Anterior cingulate cortex (tissue), 58 donors: ENCODE data around the gene ZMYND8.
"Not testable (repeated sequence)": the region's sequence is repeated elsewhere in the genome, so short reads cannot be mapped to it uniquely, and the experiment has no call there.

Experiments
- DNase-seq, 58 donors: peaks; one replicate each; lab custom pipeline; 2025; lab: John Stamatoyannopoulos, UW

The ZMYND8 gene

GRCh38 chr20:47195573-47195972, 160.9 kb downstream of the ZMYND8 start:
- DNase-seq, result no peak

DNA sequence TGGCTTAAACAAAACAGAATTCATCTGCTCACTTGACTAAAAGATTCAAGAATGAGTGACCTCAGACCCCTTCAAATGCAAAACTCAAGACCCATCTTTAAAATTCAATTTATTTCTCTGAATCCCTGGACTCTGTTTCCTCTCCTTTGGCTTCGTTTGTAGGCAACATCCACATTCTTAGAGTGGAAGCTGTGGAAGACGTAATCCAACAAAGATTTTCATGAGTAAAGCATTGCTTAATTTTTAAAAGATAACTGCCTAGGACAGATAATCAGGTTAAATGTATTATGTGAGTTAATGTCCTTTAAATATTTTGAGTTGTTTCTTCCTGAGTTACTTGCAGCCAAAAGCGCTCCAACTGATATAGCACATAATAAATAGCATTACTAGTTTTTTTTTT, 164.5 kb downstream of the ZMYND8 start:
- DNase-seq, result no peak

DNA sequence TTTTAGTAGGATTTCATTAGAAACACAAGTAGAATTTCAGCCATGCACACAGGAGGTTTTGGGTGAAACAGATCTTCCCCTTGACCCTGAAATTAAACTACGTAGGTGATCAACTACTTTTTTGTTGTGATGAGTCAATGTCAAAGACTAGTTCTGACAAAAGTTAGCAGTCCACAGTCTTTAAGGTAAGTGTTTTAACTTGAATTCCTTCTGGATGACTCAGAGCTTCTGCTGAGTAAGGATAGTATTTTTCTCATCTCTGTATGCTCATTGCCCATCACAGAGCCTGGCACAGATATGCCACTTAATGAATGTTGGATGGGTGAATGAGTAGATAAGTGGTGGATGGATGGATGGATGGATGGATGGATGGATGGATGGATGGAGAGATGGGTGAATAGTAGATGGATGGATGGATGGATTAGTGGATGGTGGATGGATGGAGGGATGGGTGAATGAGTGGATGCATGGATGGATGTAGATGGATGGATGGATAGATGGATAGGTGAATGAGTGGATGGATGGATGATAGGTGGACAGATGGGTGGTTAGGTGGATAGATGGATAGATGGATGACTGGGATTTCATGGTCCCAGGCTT, 165.3 kb downstream of the ZMYND8 start:
- DNase-seq, result no peak

- DNase-seq, result no peak
Observed at GRCh38 chr20:47189060-47189459, 167.4 kb downstream of the ZMYND8 start.

GRCh38 chr20:47188540-47188939, 168.0 kb downstream of the ZMYND8 start:
- no peak for DNase-seq

DNA sequence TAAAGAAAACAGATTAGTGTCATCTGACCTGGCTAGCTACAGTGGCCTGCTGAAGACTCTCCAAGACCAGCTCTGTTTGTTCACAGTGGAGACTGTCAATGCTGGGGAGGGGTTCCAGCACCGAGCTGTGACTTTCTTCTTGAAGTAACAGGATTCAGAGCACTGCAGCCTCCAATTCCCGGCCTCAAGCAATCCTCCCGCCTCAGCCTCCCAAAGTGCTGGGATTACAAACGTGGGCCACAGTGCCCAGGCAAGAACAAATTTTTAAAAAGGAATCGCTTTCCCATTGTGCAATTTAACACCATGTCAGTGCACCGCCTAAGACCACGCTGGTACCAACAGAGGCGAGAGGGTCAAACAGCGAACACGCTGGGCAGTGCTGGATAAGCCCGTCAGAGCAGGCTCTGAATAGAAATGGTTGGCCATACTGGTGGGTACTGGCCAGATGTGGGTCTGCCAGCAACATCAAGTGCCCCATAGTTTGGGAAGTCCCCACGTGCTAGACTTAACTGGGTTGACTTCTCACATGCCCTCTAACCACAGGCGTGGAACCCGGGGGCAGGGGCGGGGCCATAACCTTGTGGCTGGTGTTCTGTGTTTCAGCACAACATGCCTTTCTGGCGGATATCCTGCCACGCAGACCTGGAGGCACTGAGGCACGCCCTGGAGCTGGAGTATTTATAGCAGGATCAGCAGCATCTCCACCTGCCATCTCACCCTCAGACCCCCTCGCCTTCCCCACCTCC, 168.9 kb downstream of the ZMYND8 start:
- no peak for DNase-seq

- no peak for DNase-seq
Observed at GRCh38 chr20:47183367-47183766, 173.1 kb downstream of the ZMYND8 start.

- DNase-seq, result no peak
Observed at GRCh38 chr20:47181056-47181862, 175.2 kb downstream of the ZMYND8 start.

GRCh38 chr20:47179267-47179666, 177.2 kb downstream of the ZMYND8 start:
- no peak for DNase-seq

DNA sequence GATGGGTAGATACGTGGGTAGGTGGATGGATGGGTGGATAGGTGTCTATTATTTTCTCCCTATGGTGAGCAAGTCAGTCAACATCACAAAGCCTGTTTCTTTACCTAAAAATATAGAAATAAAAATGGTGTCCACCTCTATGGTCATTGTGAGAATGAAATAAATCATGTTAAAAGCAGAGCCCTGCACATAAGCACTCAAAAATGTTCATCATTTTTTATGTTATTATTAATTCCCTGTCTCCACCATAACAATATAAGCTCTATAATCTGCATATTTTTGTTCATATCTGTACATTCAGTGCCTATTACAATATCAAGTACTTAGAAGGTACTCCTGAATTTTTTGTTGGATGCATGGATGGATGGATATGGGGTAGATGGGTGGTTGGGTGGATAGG, 177.6 kb downstream of the ZMYND8 start:
- DNase-seq, result no peak

GRCh38 chr20:47178277-47178676, 178.2 kb downstream of the ZMYND8 start:
- DNase-seq, result no peak

DNA sequence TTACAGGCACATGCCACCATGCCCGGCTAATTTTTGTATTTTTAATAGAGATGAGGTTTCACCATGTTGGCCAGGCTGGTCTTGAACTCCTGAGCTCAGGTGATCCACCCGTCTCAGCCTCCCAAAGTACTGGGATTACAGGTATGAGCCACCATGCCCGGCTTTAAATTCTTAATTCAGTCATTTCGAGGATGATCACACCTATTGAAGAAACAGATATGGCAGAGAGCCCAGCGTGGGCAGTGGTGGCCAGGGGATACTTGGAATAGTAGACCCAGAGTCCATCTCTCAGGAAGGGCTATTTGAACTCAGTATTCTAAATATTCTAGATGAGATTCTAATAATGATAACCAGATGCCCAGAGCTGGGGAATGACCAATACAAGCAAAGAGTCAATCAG, 180.3 kb downstream of the ZMYND8 start:
- not testable (repeated sequence) for DNase-seq

DNA sequence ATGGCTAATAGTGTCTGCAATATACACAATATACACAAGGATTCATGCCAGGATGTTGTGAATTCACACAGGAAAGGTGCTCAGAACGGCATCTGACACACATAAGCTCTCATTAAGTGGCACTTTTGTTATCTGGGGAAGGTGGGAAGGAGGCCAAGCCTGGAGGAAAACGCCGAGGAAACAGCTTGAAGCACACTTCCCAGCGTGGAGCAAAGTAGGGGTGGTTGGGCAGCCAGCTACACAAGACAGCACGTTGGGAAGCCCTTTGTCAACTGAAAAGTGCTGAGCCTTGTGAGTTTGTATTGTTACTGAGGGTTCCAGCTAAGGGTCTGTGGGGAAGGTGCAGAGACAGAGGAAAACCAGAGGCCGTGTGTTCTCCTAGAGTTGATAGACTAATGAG, 181.0 kb downstream of the ZMYND8 start:
- no peak for DNase-seq

DNA sequence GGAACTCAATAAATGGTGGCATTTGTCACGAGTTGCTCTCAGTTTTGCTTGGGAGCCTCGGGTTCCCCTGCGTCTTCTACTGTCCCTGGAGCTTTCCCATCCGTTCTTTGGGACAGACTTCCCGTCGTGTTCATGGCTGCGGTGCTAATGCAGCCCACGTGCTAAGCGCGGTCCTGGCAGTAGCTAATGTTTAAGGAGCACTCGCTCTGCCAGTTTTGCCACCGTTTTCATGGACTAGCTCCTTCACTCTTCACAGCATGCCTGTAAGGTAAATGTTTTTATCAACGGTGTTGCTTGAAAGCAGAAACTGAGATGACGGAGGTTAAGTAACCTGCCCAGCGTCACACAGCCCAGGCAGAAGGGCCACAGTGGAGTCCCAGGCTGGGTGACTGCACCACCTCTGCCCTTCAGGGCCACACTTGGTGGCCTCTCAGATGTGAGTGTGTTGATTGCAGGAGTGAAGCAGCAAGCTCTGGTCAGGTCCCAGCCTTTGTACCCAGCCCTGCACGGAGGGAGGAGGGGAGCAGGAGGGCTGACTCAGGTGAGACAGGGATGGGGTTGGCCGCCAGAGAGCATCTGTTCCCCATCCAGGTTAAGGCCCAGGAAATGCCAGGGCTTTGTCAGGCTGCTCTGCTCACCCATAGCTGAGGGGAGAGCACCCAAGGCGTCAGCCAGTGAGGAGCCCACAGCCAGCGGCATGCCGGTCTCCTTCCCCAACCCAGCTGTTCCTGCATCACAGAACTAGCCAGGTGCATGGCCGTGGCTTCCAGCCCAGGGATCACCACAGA, 181.8 kb downstream of the ZMYND8 start:
- DNase-seq, result no peak

DNA sequence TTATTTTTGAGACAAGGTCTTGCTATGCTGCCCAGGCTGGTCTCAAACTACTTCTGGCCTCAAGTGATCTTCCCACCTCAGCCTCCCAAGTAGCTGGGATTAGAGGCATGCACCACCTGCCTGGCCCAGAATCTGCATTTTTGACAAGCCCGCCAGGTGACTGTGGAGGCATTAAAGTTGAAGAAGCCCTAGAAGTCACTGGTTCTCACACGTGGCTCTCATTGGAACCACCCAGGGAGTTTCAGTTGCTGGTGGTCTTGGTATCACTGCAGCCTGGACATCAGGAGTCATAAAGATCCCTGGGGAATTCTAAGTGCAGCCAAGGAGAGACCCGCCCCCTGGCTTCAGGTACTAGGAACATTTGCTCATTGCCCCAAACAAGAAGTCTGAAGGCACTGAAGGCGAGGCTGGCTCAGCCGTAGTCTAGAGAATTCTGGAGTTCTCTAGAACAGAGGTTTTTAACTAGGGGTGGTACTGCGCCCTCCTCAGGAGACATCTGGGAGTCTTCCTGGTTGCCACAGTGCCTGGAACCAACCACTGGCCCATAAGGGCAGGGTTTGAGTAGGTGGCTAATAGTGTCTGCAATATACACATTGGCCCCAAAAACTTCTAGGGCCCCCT, 182.8 kb downstream of the ZMYND8 start:
- DNase-seq, result no peak

GRCh38 chr20:47172579-47172978, 183.9 kb downstream of the ZMYND8 start:
- DNase-seq, result no peak

- DNase-seq, result no peak
Observed at GRCh38 chr20:47167846-47168245, 188.7 kb downstream of the ZMYND8 start.

GRCh38 chr20:47165376-47165865, 191.1 kb downstream of the ZMYND8 start:
- DNase-seq, result no peak

DNA sequence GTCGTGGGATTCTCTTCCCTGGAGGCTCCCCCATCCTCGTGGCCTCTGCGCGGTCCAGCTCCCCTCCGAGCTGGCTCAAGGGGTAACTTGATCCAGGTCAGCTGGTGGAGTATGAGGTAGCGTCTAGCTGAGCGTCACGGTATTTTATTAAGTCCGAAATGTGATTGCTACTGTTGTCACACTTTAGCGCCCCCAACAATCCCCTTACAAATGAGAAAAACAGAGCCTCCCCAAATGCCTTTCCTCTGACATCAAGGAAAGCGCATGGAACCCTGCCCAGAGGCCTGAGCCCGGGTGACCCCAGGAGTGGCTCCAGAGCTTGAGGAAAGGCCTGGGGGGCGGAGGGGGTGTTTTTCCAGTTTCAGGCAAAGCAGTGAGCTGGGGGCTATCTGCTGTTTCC, 192.4 kb downstream of the ZMYND8 start:
- DNase-seq, result no peak

DNA sequence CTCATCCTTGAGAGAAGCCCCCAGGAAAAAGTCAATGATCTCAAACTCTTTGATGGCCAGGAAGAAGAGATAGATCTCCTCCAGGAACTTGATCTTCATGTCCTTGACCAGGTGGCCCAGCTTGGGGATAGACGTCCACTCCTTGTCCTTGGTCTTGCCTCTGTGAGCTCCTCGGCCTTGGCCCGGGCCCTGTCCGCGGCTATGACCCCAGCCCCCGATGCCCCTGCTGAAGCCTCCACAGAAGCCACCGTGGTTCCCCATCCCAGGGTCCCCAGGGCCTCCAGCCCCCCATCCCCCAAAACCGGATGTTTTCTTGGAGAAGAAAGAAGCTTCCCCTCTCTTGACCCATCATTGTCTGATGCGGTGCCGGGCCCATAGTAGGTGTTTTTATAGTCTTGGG, 195.1 kb downstream of the ZMYND8 start:
- DNase-seq, result no peak
